ENCODE measurements around the gene RAP1GAP.

Gene RAP1GAP

GRCh38 chr1:21593231-21593630 is 75.9 kb downstream of the RAP1GAP start:
- no peaks in the 10 kb centered on the region for H3K27me3 ChIP-seq (ENCODE audit: insufficient read depth, low read length, poor library complexity)
- H3K36me3 ChIP-seq (ENCODE audit: insufficient read depth, low read length) = no peaks in the 10 kb centered on the region
- no peaks in the 10 kb centered on the region for H3K9me3 ChIP-seq (ENCODE audit: insufficient read depth, low read length, severe bottlenecking)
- no peaks in the 10 kb centered on the region for H3K79me2 ChIP-seq (ENCODE audit: insufficient read depth, low read length)
- DNase-seq = no peak
- no peak overlapping the region for H3K27ac ChIP-seq (ENCODE audit: low read length)
- TF ChIP-seq CTCF (IDR thresholded peaks at IDR 0.05; ENCODE audit: borderline replicate concordance, extremely low read depth, low read length, poor library complexity, severe bottlenecking) = no peak
- no peaks in the 10 kb centered on the region for H3K4me1 ChIP-seq (ENCODE audit: insufficient read depth, low read length)
- no peak for ATAC-seq (ENCODE audit: insufficient read depth, low read depth)
- no peak overlapping the region for H2AFZ ChIP-seq (ENCODE audit: low read depth, low read length)
- no peak overlapping the region for H3K4me3 ChIP-seq (ENCODE audit: low read depth in 1 of 2, low read length in 2 of 2)
- no peak overlapping the region for H3K4me2 ChIP-seq (ENCODE audit: insufficient read depth, low read length)
- peaks cover 12% of the 10 kb centered on the region for H4K20me1 ChIP-seq (ENCODE audit: insufficient read depth, low read length)
- no peak overlapping the region for H3K9ac ChIP-seq (ENCODE audit: low read depth, low read length)

GRCh38 chr1:21592086-21592865 is 76.9 kb downstream of the RAP1GAP start:
- TF ChIP-seq CTCF (IDR thresholded peaks at IDR 0.05; ENCODE audit: borderline replicate concordance, extremely low read depth, low read length, poor library complexity, severe bottlenecking) (no peak), EZH2 (IDR thresholded peaks at IDR 0.05; ENCODE audit: borderline replicate concordance, low read depth, low read length, severe bottlenecking) (no peak)
- no peaks in the 10 kb centered on the region for H3K27me3 ChIP-seq (ENCODE audit: insufficient read depth, low read length, poor library complexity)
- H3K27ac ChIP-seq (ENCODE audit: low read length) = no peak overlapping the region
- no peaks in the 10 kb centered on the region for H3K9me3 ChIP-seq (ENCODE audit: insufficient read depth, low read length, severe bottlenecking)
- H3K4me2 ChIP-seq (ENCODE audit: insufficient read depth, low read length) = no peak overlapping the region
- peaks cover 10% of the 10 kb centered on the region for H4K20me1 ChIP-seq (ENCODE audit: insufficient read depth, low read length)
- DNase-seq (no peak), ATAC-seq (ENCODE audit: insufficient read depth, low read depth) (no peak)
- no peaks in the 10 kb centered on the region for H3K79me2 ChIP-seq (ENCODE audit: insufficient read depth, low read length)
- no peaks in the 10 kb centered on the region for H3K4me1 ChIP-seq (ENCODE audit: insufficient read depth, low read length)
- H2AFZ ChIP-seq (ENCODE audit: low read depth, low read length) = no peak overlapping the region
- no peak overlapping the region for H3K9ac ChIP-seq (ENCODE audit: low read depth, low read length)
- no peak overlapping the region for H3K4me3 ChIP-seq (ENCODE audit: low read depth in 1 of 2, low read length in 2 of 2)
- no peaks in the 10 kb centered on the region for H3K36me3 ChIP-seq (ENCODE audit: insufficient read depth, low read length)

- H3K36me3 ChIP-seq (ENCODE audit: insufficient read depth, low read length) = no peaks in the 10 kb centered on the region
- no peak overlapping the region for H3K4me3 ChIP-seq (ENCODE audit: low read depth in 1 of 2, low read length in 2 of 2)
- no peaks in the 10 kb centered on the region for H3K79me2 ChIP-seq (ENCODE audit: insufficient read depth, low read length)
- H3K27ac ChIP-seq (ENCODE audit: low read length) = no peak overlapping the region
- H4K20me1 ChIP-seq (ENCODE audit: insufficient read depth, low read length) = peaks cover 9% of the 10 kb centered on the region
- no peak overlapping the region for H3K9ac ChIP-seq (ENCODE audit: low read depth, low read length)
- DNase-seq = no peak
- no peak for ATAC-seq (ENCODE audit: insufficient read depth, low read depth)
- H3K27me3 ChIP-seq (ENCODE audit: insufficient read depth, low read length, poor library complexity) = no peaks in the 10 kb centered on the region
- no peak overlapping the region for H3K4me2 ChIP-seq (ENCODE audit: insufficient read depth, low read length)
- TF ChIP-seq EZH2 (IDR thresholded peaks at IDR 0.05; ENCODE audit: borderline replicate concordance, low read depth, low read length, severe bottlenecking) (no peak), CTCF (IDR thresholded peaks at IDR 0.05; ENCODE audit: borderline replicate concordance, extremely low read depth, low read length, poor library complexity, severe bottlenecking) (no peak)
- no peaks in the 10 kb centered on the region for H3K9me3 ChIP-seq (ENCODE audit: insufficient read depth, low read length, severe bottlenecking)
- H2AFZ ChIP-seq (ENCODE audit: low read depth, low read length) = no peak overlapping the region
- no peaks in the 10 kb centered on the region for H3K4me1 ChIP-seq (ENCODE audit: insufficient read depth, low read length)
Observed at GRCh38 chr1:21590934-21591333, 78.2 kb downstream of the RAP1GAP start.
